Lung (tissue), 12 donors: Measurements from ENCODE around the gene DOCK4. TPM values are rescaled to one million over a fixed set of nuclear protein-coding genes. Genes with fewer than 3 reads are reported as not detected.

Experiments
- ATAC-seq: fragments of 200-7000 bp; cut with Tn5 transposase; one replicate; pipeline ENCODE4 v1.9.1; 2020; ENCODE audit warnings: moderate number of reproducible peaks; ENCODE audit not compliant: insufficient read depth, low FRiP score
- DNase-seq, 3 donors: peaks; one replicate each; pipeline ENCODE4 v3.0.0-alpha.2; 2013 to 2017
- H3K27ac ChIP-seq, 2 donors: one replicate each; pipeline ENCODE4 v1.5.1; 2013; ENCODE audit warnings: mild to moderate bottlenecking in 2 of 2, moderate library complexity in 2 of 2, control low read depth in 1 of 2, inconsistent platforms in 1 of 2, low read depth in 1 of 2, low read length in 1 of 2
- H3K27me3 ChIP-seq, 3 donors: one replicate each; pipeline ENCODE4 v1.5.1; 2013; ENCODE audit warnings: low read length in 2 of 3; ENCODE audit not compliant: control insufficient read depth in 3 of 3, insufficient read depth in 3 of 3
- H3K36me3 ChIP-seq, 4 donors: one replicate each; pipeline ENCODE4 v1.5.1; 2013; ENCODE audit warnings: low read length in 4 of 4, mild to moderate bottlenecking in 1 of 4, moderate library complexity in 1 of 4; ENCODE audit not compliant: control insufficient read depth in 4 of 4, insufficient read depth in 4 of 4
- H3K4me1 ChIP-seq, 5 donors: one replicate each; pipeline ENCODE4 v1.5.1; 2013; ENCODE audit warnings: low read length in 5 of 5, mild to moderate bottlenecking in 2 of 5, moderate library complexity in 1 of 5; ENCODE audit not compliant: control insufficient read depth in 5 of 5, insufficient read depth in 5 of 5
- H3K4me3 ChIP-seq: one replicate; pipeline ENCODE4 v1.5.1; 2013; ENCODE audit warnings: mild to moderate bottlenecking, control low read depth, moderate library complexity
- H3K9ac ChIP-seq, 2 donors: one replicate each; pipeline ENCODE4 v1.5.1; 2013; ENCODE audit warnings: low read length in 2 of 2, control low read depth in 1 of 2; ENCODE audit not compliant: insufficient read depth in 1 of 2
- H3K9me3 ChIP-seq, 4 donors: one replicate each; pipeline ENCODE4 v1.5.1; 2013; ENCODE audit warnings: low read length in 3 of 4, mild to moderate bottlenecking in 1 of 4, moderate library complexity in 1 of 4; ENCODE audit not compliant: control insufficient read depth in 4 of 4, insufficient read depth in 3 of 4
- WGBS, 2 donors: extraction: QIAGEN DNeasy Blood & Tissue Kit; methylation state at CpG; one replicate each; pipeline ENCODE4 v1.1.7; 2013; 5-methylcytosine and 5-hydroxymethylcytosine counted together
- polyA plus RNA-seq, 2 donors: library from polyadenylated mRNA; stranded (reverse); fragments of 200-250 nt; gene quantifications; one replicate each; pipeline ENCODE4 v1.2.1, GENCODE V29; 2013
- total RNA-seq, 2 donors: library from RNA; depleted of rRNA in 1 of 2; stranded (reverse); fragments of >200 nt in 1 of 2; gene quantifications; one replicate each; pipeline ENCODE4 v1.2.1, GENCODE V29; 2014 to 2021
- TF ChIP-seq, protein P1 (sequence below): IDR thresholded peaks from 2 replicates; pipeline ENCODE4 v1.5.1; 2012; ENCODE audit warnings: mild to moderate bottlenecking; ENCODE audit errors: control extremely low read depth, extremely low read depth
- donor health status: control.
- donor health status: control.
- donor health status: Bipolar disorder and iron deficiency.
- donor health status: healthy.
- donor health status: DM: yes; HTN: yes; CAD: no.

DOCK4 gene
- total and polyA plus RNA-seq, 4 donors = 18.7 to 163 (median 40.3) TPM

DNA sequence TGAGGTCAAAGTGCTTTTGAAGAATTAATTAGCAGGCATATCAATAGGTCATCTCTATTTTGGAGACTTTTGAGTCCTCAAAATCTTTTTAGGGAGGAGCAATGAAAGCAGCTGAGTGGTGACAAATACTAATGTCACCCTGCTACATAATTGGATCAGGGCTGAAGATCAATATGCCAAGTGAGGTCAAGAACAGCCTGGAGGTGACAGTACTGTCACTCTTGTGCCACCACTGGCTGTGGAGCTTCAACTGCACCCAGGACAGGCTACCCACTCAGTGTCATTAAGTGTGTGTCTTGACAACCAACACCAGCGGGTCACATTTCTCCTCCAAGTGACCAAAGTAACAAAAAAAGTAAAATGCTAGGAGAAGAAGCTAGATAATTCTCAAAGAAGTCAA is 167.8 kb downstream of the DOCK4 start:
- Histone ChIP-seq H3K4me3 (no peak overlapping the region), H3K9ac (no peak overlapping the region), H3K27ac (no peak overlapping the region), H3K36me3 (peaks cover 0 to 3% (median 2%) of the 10 kb centered on the region in 4 donors), H3K27me3 (no peaks in the 10 kb centered on the region), H3K4me1 (peaks cover 0 to 27% (median 6%) of the 10 kb centered on the region in 5 donors), H3K9me3 (no peaks in the 10 kb centered on the region)
- TF ChIP-seq, protein P1, sequence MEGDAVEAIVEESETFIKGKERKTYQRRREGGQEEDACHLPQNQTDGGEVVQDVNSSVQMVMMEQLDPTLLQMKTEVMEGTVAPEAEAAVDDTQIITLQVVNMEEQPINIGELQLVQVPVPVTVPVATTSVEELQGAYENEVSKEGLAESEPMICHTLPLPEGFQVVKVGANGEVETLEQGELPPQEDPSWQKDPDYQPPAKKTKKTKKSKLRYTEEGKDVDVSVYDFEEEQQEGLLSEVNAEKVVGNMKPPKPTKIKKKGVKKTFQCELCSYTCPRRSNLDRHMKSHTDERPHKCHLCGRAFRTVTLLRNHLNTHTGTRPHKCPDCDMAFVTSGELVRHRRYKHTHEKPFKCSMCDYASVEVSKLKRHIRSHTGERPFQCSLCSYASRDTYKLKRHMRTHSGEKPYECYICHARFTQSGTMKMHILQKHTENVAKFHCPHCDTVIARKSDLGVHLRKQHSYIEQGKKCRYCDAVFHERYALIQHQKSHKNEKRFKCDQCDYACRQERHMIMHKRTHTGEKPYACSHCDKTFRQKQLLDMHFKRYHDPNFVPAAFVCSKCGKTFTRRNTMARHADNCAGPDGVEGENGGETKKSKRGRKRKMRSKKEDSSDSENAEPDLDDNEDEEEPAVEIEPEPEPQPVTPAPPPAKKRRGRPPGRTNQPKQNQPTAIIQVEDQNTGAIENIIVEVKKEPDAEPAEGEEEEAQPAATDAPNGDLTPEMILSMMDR = no peak
- DNase-seq (no peak), ATAC-seq (no peak)
- WGBS, 2 donors = 97 to 99% methylated on average over 1 of the region's 1 CpG

GRCh38 chr7:112036071-112036470 is 170.1 kb downstream of the DOCK4 start:
- TF ChIP-seq, protein P1 = no peak
- WGBS, 2 donors = 58 to 66% methylated on average over 2 of the region's 2 CpGs
- Histone ChIP-seq H3K36me3 (peaks cover 0 to 3% (median 0%) of the 10 kb centered on the region in 4 donors), H3K4me3 (no peak overlapping the region), H3K27me3 (no peaks in the 10 kb centered on the region), H3K9me3 (no peaks in the 10 kb centered on the region), H3K9ac (no peak overlapping the region), H3K27ac (no peak overlapping the region), H3K4me1 (peaks cover 2 to 37% (median 5%) of the 10 kb centered on the region in 5 donors)
- DNase-seq = peak in 2 of 3 donors; percentile 58 to 67
- ATAC-seq = no peak

GRCh38 chr7:112031689-112032088 is 174.5 kb downstream of the DOCK4 start:
- Histone ChIP-seq H3K9me3 (no peaks in the 10 kb centered on the region), H3K27ac (no peak overlapping the region), H3K4me3 (no peak overlapping the region), H3K9ac (no peak overlapping the region), H3K36me3 (no peaks in the 10 kb centered on the region), H3K27me3 (no peaks in the 10 kb centered on the region), H3K4me1 (peaks cover 0 to 21% (median 4%) of the 10 kb centered on the region in 5 donors)
- DNase-seq (no peak), ATAC-seq (no peak)
- TF ChIP-seq, protein P1 = no peak
- WGBS, 2 donors = 54 to 74% methylated on average over 5 of the region's 5 CpGs

- ATAC-seq = no peak
- TF ChIP-seq, protein P1 = no peak
Observed at GRCh38 chr7:112025556-112025955, 180.6 kb downstream of the DOCK4 start.

More at GRCh38 chr7:112025556-112025955, 180.6 kb downstream of the DOCK4 start:
- no peak for DNase-seq
- no peaks in the 10 kb centered on the region for H3K27me3 ChIP-seq
- peaks cover 3 to 12% (median 9%) of the 10 kb centered on the region in 5 donors for H3K4me1 ChIP-seq
- no peak overlapping the region for H3K27ac ChIP-seq
- WGBS, 2 donors = 92 to 96% methylated on average over 2 of the region's 2 CpGs
- H3K4me3 ChIP-seq = no peak overlapping the region
- no peaks in the 10 kb centered on the region for H3K36me3 ChIP-seq
- no peak overlapping the region for H3K9ac ChIP-seq
- no peaks in the 10 kb centered on the region for H3K9me3 ChIP-seq
